Sigmoid colon (tissue), 7 donors: ENCODE measurements around the gene ZSCAN21. TPM values are rescaled to one million over a fixed set of nuclear protein-coding genes. Genes with fewer than 3 reads are reported as not detected.

ENCODE experiments used
- DNase-seq: peaks from one replicate; pipeline ENCODE4 v3.0.0-alpha.2; 2019
- H3K27ac ChIP-seq, 4 donors: fragments of 200-600 bp; sonication (generic); one replicate each; pipeline ENCODE4 v1.5.1; 2016 to 2019; ENCODE audit warnings: mild to moderate bottlenecking in 1 of 4
- H3K27me3 ChIP-seq, 3 donors: fragments of 200-600 bp; sonication (generic); one replicate each; pipeline ENCODE4 v1.5.1; 2019; ENCODE audit warnings: mild to moderate bottlenecking in 1 of 3
- H3K36me3 ChIP-seq, 4 donors: fragments of 200-600 bp; sonication (generic); one replicate each; pipeline ENCODE4 v1.5.1; 2016 to 2019
- H3K4me1 ChIP-seq, 4 donors: fragments of 200-600 bp; sonication (generic); one replicate each; pipeline ENCODE4 v1.5.1; 2017 to 2019
- H3K4me3 ChIP-seq, 4 donors: fragments of 200-600 bp; sonication (generic); one replicate each; pipeline ENCODE4 v1.5.1; 2017 to 2019; ENCODE audit warnings: mild to moderate bottlenecking in 2 of 4, moderate library complexity in 1 of 4
- H3K9me3 ChIP-seq, 4 donors: fragments of 200-600 bp in 3 of 4; sonication (generic) in 3 of 4; one replicate each; pipeline versions ENCODE4 v1.5.1 to v1.6.1; 2013 to 2019
- CTCF ChIP-seq, 4 experiments: fragments of 450-650 bp in 3 of 4; fragments of 200-600 bp in 1 of 4; IDR thresholded peaks; one replicate each; pipeline ENCODE4 v1.5.1; 2016 to 2019; ENCODE audit warnings: antibody characterized with exemption in 4 of 4, mild to moderate bottlenecking in 3 of 4, moderate library complexity in 2 of 4
- EP300 ChIP-seq, 4 donors: sonication (generic); formaldehyde crosslinking; IDR thresholded peaks; one replicate each; pipeline ENCODE4 v1.6.1; 2017; ENCODE audit warnings: antibody characterized with exemption in 4 of 4
- POLR2A ChIP-seq, 2 donors: fragments of 450-650 bp; IDR thresholded peaks; one replicate each; pipeline ENCODE4 v1.6.1; 2016; ENCODE audit warnings: antibody characterized with exemption in 2 of 2, mild to moderate bottlenecking in 2 of 2, moderate library complexity in 2 of 2
- POLR2AphosphoS5 ChIP-seq, 4 donors: sonication (generic); formaldehyde crosslinking; IDR thresholded peaks; one replicate each; pipeline ENCODE4 v1.6.1; 2017; ENCODE audit warnings: antibody characterized with exemption in 4 of 4
- WGBS, 2 donors: extraction: QIAGEN DNeasy Blood & Tissue Kit; methylation state at CpG; one replicate each; pipeline ENCODE4 v1.1.7; 2013; 5-methylcytosine and 5-hydroxymethylcytosine counted together
- intact Hi-C: fragments of 100-400 bp; cut with DNase I; formaldehyde crosslinking; loops from one replicate; pipeline ENCODE4 v1.15.1; 2023
- polyA plus RNA-seq, 3 donors: library from polyadenylated mRNA; stranded (reverse); fragments of 200-250 nt; gene quantifications; one replicate each; pipeline ENCODE4 v1.2.3, GENCODE V29; 2013
- total RNA-seq, 4 donors: library from RNA; depleted of rRNA; stranded (reverse); fragments of >200 nt; gene quantifications; one replicate each; pipeline ENCODE4 v1.1.0, GENCODE V29; 2016
- donor health status: healthy with polysubstance abuse.
- donor health status: Bipolar disorder and iron deficiency.
- donor health status: healthy.

The ZSCAN21 gene
- total and polyA plus RNA-seq, 7 donors = 4.2 to 21.8 (median 14.7) TPM

- TF ChIP-seq POLR2A (IDR thresholded peaks at IDR 0.05) (no peak), CTCF (IDR thresholded peaks at IDR 0.05) (no peak), POLR2AphosphoS5 (IDR thresholded peaks at IDR 0.05) (no peak), EP300 (IDR thresholded peaks at IDR 0.05) (no peak)
- intact Hi-C loops = no loop called here
- no peak for DNase-seq
- no peaks in the 10 kb centered on the region for H3K27me3 ChIP-seq
- no peak overlapping the region for H3K4me3 ChIP-seq
- H3K27ac ChIP-seq = no peak overlapping the region
- H3K4me1 ChIP-seq = peaks cover 0 to 23% (median 15%) of the 10 kb centered on the region in 4 donors
- peaks cover 18 to 69% (median 34%) of the 10 kb centered on the region in 4 donors for H3K36me3 ChIP-seq
- 58 to 82% methylated on average over 12 of the region's 12 CpGs for WGBS, 2 donors
- H3K9me3 ChIP-seq = no peaks in the 10 kb centered on the region
Observed at GRCh38 chr7:100024020-100024619, 25.5 kb upstream of the ZSCAN21 start.

- Histone ChIP-seq H3K36me3 (peaks cover 21 to 94% (median 51%) of the 10 kb centered on the region in 4 donors), H3K27ac (no peak overlapping the region), H3K27me3 (no peaks in the 10 kb centered on the region), H3K4me1 (no peaks in the 10 kb centered on the region), H3K9me3 (no peaks in the 10 kb centered on the region), H3K4me3 (no peak overlapping the region)
- 81 to 96% methylated on average over 11 of the region's 11 CpGs for WGBS, 2 donors
- no peak for TF ChIP-seq POLR2A (IDR thresholded peaks at IDR 0.05)
- TF ChIP-seq CTCF (IDR thresholded peaks at IDR 0.05) = no peak
- no peak for TF ChIP-seq EP300 (IDR thresholded peaks at IDR 0.05)
- no peak for TF ChIP-seq POLR2AphosphoS5 (IDR thresholded peaks at IDR 0.05)
- intact Hi-C loops = no loop called here
- DNase-seq = no peak
Observed at GRCh38 chr7:100027197-100027596, 22.4 kb upstream of the ZSCAN21 start.

GRCh38 chr7:100029596-100029995, 20.0 kb upstream of the ZSCAN21 start:
- Histone ChIP-seq H3K27me3 (no peaks in the 10 kb centered on the region), H3K36me3 (peaks cover 4 to 94% (median 52%) of the 10 kb centered on the region in 4 donors), H3K4me3 (no peak overlapping the region), H3K27ac (no peak overlapping the region), H3K9me3 (no peaks in the 10 kb centered on the region), H3K4me1 (peaks cover 0 to 2% (median 0%) of the 10 kb centered on the region in 4 donors)
- WGBS, 2 donors = 89 to 95% methylated on average over 5 of the region's 5 CpGs
- intact Hi-C loops = no loop called here
- no peak for TF ChIP-seq EP300 (IDR thresholded peaks at IDR 0.05)
- TF ChIP-seq CTCF (IDR thresholded peaks at IDR 0.05) = no peak
- TF ChIP-seq POLR2AphosphoS5 (IDR thresholded peaks at IDR 0.05) = no peak
- TF ChIP-seq POLR2A (IDR thresholded peaks at IDR 0.05) = no peak
- DNase-seq = no peak

DNA sequence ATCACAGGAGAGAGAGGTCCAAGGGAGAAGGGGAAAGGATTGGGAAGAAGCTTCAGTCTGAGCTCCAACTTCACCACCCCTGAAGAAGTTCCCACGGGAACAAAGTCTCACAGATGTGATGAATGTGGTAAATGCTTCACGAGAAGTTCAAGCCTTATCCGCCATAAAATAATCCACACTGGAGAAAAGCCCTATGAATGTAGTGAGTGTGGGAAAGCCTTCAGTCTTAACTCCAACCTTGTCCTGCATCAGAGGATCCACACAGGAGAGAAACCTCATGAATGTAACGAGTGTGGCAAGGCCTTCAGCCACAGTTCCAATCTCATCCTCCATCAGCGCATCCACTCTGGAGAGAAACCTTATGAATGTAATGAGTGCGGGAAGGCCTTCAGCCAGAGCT, 16.0 kb upstream of the ZSCAN21 start:
- TF ChIP-seq EP300 (IDR thresholded peaks at IDR 0.05) (no peak), POLR2A (IDR thresholded peaks at IDR 0.05) (no peak), CTCF (IDR thresholded peaks at IDR 0.05) (no peak), POLR2AphosphoS5 (IDR thresholded peaks at IDR 0.05) (no peak)
- H3K27me3 ChIP-seq = no peaks in the 10 kb centered on the region
- DNase-seq = no peak
- no peaks in the 10 kb centered on the region for H3K9me3 ChIP-seq
- 93 to 97% methylated on average over 6 of the region's 6 CpGs for WGBS, 2 donors
- H3K4me3 ChIP-seq = no peak overlapping the region
- peaks cover 0 to 14% (median 0%) of the 10 kb centered on the region in 4 donors for H3K4me1 ChIP-seq
- no peak overlapping the region for H3K27ac ChIP-seq
- peaks cover 8 to 78% (median 37%) of the 10 kb centered on the region in 4 donors for H3K36me3 ChIP-seq
- intact Hi-C loops = no loop called here
